CD14-positive monocyte (primary cell): ENCODE measurements around the gene GCNT1. TPM values are rescaled to one million over a fixed set of nuclear protein-coding genes. Genes with fewer than 3 reads are reported as not detected.

Source experiments
- DNase-seq, 3 donors: peaks; one replicate each; pipeline ENCODE4 v3.0.0-alpha.2; 2011 to 2022
- H2AFZ ChIP-seq: 2 replicates; pipeline ENCODE4 v1.6.0; 2012; ENCODE audit warnings: mild to moderate bottlenecking, low read depth, low read length, inconsistent platforms; ENCODE audit not compliant: insufficient read depth, poor library complexity, severe bottlenecking
- H3K27ac ChIP-seq, 2 donors: 1 replicate in 1 of 2; 2 replicates in 1 of 2; pipeline ENCODE4 v1.5.1; 2012 to 2013; ENCODE audit warnings: low read length in 2 of 2, control low read depth in 1 of 2, inconsistent platforms in 1 of 2, low read depth in 1 of 2, mild to moderate bottlenecking in 1 of 2
- H3K27me3 ChIP-seq, 2 donors: one replicate each; pipeline versions ENCODE4 v1.6.0 to v1.6.1; 2011 to 2013; ENCODE audit warnings: low read length in 2 of 2; ENCODE audit not compliant: control insufficient read depth in 2 of 2, insufficient read depth in 2 of 2
- H3K36me3 ChIP-seq, 2 donors: replicated peaks in 1 of 2; 1 replicate in 1 of 2; 2 replicates in 1 of 2; pipeline versions ENCODE4 v1.5.1 to v1.6.1; 2012 to 2013; ENCODE audit warnings: low read length in 2 of 2, control low read depth in 1 of 2, inconsistent platforms in 1 of 2, mild to moderate bottlenecking in 1 of 2; ENCODE audit not compliant: insufficient read depth in 2 of 2, control insufficient read depth in 1 of 2
- H3K4me1 ChIP-seq, 2 donors: 1 replicate in 1 of 2; 2 replicates in 1 of 2; pipeline versions ENCODE4 v1.5.1 to v1.6.1; 2012 to 2013; ENCODE audit warnings: low read length in 2 of 2, control low read depth in 1 of 2, inconsistent platforms in 1 of 2, mild to moderate bottlenecking in 1 of 2, moderate library complexity in 1 of 2; ENCODE audit not compliant: insufficient read depth in 2 of 2, control insufficient read depth in 1 of 2
- H3K4me2 ChIP-seq: replicated peaks from 2 replicates; pipeline ENCODE3; 2012; ENCODE audit warnings: low read length, moderate library complexity, mild to moderate bottlenecking; ENCODE audit not compliant: poor library complexity, severe bottlenecking; ENCODE audit errors: extremely low read depth
- H3K4me3 ChIP-seq, 3 experiments: fragments of 200-600 bp in 1 of 3; sonication (generic) in 1 of 3; replicated peaks in 1 of 3; 1 replicate in 2 of 3; 2 replicates in 1 of 3; pipeline ENCODE4 v1.5.1; 2011 to 2013; ENCODE audit warnings: low read length in 3 of 3, mild to moderate bottlenecking in 3 of 3, control low read depth in 2 of 3, low read depth in 2 of 3, inconsistent platforms in 1 of 3, moderate library complexity in 1 of 3
- H3K79me2 ChIP-seq: 2 replicates; pipeline ENCODE4 v1.6.0; 2012; ENCODE audit warnings: mild to moderate bottlenecking, control low read depth, inconsistent platforms, low read length, moderate library complexity; ENCODE audit not compliant: insufficient read depth
- H3K9ac ChIP-seq: 2 replicates; pipeline ENCODE4 v1.6.0; 2017; ENCODE audit warnings: low read length, mild to moderate bottlenecking; ENCODE audit not compliant: insufficient read depth, poor library complexity, severe bottlenecking
- H3K9me3 ChIP-seq, 2 donors: replicated peaks in 1 of 2; 1 replicate in 1 of 2; 2 replicates in 1 of 2; pipeline versions ENCODE4 v1.5.1 to v1.6.1; 2012 to 2013; ENCODE audit warnings: low read length in 2 of 2, control low read depth in 1 of 2; ENCODE audit not compliant: control insufficient read depth in 1 of 2, insufficient read depth in 1 of 2
- H4K20me1 ChIP-seq: 2 replicates; pipeline ENCODE4 v1.6.0; 2012; ENCODE audit warnings: mild to moderate bottlenecking, low read length, control low read depth, moderate library complexity; ENCODE audit not compliant: insufficient read depth
- H3K27ac Mint-ChIP-seq, 7 donors: one replicate each; pipeline ENCODE4 v1.8.0; 2020; ENCODE audit warnings: mild to moderate bottlenecking in 7 of 7, mixed read lengths in 7 of 7, moderate library complexity in 6 of 7, inconsistent platforms in 2 of 7
- H3K27me3 Mint-ChIP-seq, 3 donors: one replicate each; pipeline ENCODE4 v1.8.0; 2021 to 2022; ENCODE audit warnings: low read depth in 3 of 3, mild to moderate bottlenecking in 3 of 3, mixed read lengths in 3 of 3, moderate library complexity in 3 of 3, inconsistent platforms in 1 of 3
- H3K36me3 Mint-ChIP-seq, 2 donors: one replicate each; pipeline ENCODE4 v1.8.0; 2020; ENCODE audit warnings: mixed read lengths in 2 of 2, inconsistent platforms in 1 of 2, mild to moderate bottlenecking in 1 of 2
- H3K4me1 Mint-ChIP-seq: one replicate; pipeline ENCODE4 v1.8.0; 2020; ENCODE audit warnings: mild to moderate bottlenecking, mixed read lengths
- H3K4me3 Mint-ChIP-seq, 2 donors: one replicate each; pipeline ENCODE4 v1.8.0; 2020; ENCODE audit warnings: mild to moderate bottlenecking in 2 of 2, mixed read lengths in 2 of 2, moderate library complexity in 1 of 2
- H3K9me3 Mint-ChIP-seq, 7 donors: one replicate each; pipeline ENCODE4 v1.8.0; 2020 to 2022; ENCODE audit warnings: mixed read lengths in 7 of 7, mild to moderate bottlenecking in 6 of 7, moderate library complexity in 6 of 7, inconsistent platforms in 2 of 7
- WGBS: methylation state at CpG from one replicate; pipeline ENCODE4 v1.1.5; 2013; ENCODE audit warnings: missing lambda C conversion rate; ENCODE audit not compliant: insufficient coverage; 5-methylcytosine and 5-hydroxymethylcytosine counted together
- intact Hi-C, 2 donors: fragments of 100-400 bp; cut with micrococcal nuclease; formaldehyde crosslinking; loops; one replicate each; pipeline versions ENCODE4 v1.15.0 to v1.15.1; 2023
- polyA plus RNA-seq, 3 donors: library from polyadenylated mRNA; depleted of rRNA in 1 of 3; unstranded in 2 of 3; stranded (reverse) in 1 of 3; fragments of 300-500 nt in 2 of 3; fragments of >200 nt in 1 of 3; fragmentation: Illumina TruSeq in 2 of 3; gene quantifications; 1 replicate in 2 of 3; 2 replicates in 1 of 3; pipeline ENCODE4 v1.2.3, GENCODE V29; 2012 to 2021
- TF ChIP-seq, protein P1 (sequence below): fragments of 200-600 bp; IDR thresholded peaks from one replicate; pipeline ENCODE4 v1.8.0; 2022; ENCODE audit warnings: antibody characterized with exemption, mild to moderate bottlenecking

The GCNT1 gene
- polyA plus RNA-seq, 3 donors = 8.4 to 15.4 (median 9.3) TPM

DNA sequence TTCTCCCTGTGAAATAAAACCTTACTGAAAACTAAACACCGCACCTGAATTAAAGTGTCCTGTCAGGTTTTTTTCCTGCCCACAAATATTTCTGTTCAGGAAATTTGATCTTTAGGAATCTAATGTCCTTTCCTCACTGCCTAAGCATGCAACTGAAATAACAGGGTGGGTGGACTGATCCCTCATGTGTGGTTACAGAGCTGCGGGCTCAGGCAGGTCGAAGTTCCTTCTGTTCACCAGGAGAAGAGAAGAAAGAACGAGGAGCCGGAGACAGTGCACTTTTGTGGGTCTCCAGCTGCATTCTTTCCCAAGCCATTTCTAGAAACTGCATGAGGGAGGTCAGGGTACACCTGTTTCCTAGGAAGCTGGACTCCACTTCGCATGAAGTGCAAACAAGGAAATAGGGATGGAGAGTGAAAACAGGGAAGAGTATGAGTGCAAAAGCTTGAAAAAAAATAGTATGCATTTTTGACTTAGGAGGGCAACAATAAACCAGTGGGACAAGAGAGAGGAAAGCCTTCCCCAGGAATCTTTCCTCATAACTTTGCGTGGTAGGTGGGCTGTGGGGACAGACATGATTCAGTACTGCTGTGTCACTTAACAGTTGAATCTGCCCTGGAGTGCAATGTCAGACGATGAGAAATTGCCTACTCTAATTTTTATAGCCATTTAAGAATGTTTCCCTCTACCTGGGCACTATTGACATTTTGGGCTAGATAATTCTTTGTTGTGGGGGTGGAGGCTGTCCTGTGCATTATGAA, 60.3 kb downstream of the GCNT1 start:
- 80% methylated on average over 1 of the region's 8 CpGs for WGBS
- intact Hi-C loops = no loop called here
- H3K4me2 ChIP-seq = no peak overlapping the region
- H3K4me1 ChIP-seq = no peaks in the 10 kb centered on the region
- no peaks in the 10 kb centered on the region for H3K27me3 ChIP-seq
- Mint-ChIP-seq H3K4me3 (no peak overlapping the region), H3K9me3 (peaks cover 0 to 7% (median under 1%) of the 10 kb centered on the region in 7 donors), H3K4me1 (peaks cover 8% of the 10 kb centered on the region), H3K27ac (no peak overlapping the region), H3K27me3 (peaks cover 0 to 2% (median 0%) of the 10 kb centered on the region in 3 donors), H3K36me3 (peaks cover 43 to 45% of the 10 kb centered on the region in 2 donors)
- no peak overlapping the region for H3K9ac ChIP-seq
- H2AFZ ChIP-seq = no peak overlapping the region
- no peak overlapping the region for H3K4me3 ChIP-seq
- H3K36me3 ChIP-seq = peaks cover 2 to 27% of the 10 kb centered on the region in 2 donors
- DNase-seq = no peak
- H3K79me2 ChIP-seq = no peaks in the 10 kb centered on the region
- no peak overlapping the region for H3K27ac ChIP-seq
- no peaks in the 10 kb centered on the region for H3K9me3 ChIP-seq
- TF ChIP-seq, protein P1, sequence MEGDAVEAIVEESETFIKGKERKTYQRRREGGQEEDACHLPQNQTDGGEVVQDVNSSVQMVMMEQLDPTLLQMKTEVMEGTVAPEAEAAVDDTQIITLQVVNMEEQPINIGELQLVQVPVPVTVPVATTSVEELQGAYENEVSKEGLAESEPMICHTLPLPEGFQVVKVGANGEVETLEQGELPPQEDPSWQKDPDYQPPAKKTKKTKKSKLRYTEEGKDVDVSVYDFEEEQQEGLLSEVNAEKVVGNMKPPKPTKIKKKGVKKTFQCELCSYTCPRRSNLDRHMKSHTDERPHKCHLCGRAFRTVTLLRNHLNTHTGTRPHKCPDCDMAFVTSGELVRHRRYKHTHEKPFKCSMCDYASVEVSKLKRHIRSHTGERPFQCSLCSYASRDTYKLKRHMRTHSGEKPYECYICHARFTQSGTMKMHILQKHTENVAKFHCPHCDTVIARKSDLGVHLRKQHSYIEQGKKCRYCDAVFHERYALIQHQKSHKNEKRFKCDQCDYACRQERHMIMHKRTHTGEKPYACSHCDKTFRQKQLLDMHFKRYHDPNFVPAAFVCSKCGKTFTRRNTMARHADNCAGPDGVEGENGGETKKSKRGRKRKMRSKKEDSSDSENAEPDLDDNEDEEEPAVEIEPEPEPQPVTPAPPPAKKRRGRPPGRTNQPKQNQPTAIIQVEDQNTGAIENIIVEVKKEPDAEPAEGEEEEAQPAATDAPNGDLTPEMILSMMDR = no peak
- H4K20me1 ChIP-seq = no peaks in the 10 kb centered on the region

DNA sequence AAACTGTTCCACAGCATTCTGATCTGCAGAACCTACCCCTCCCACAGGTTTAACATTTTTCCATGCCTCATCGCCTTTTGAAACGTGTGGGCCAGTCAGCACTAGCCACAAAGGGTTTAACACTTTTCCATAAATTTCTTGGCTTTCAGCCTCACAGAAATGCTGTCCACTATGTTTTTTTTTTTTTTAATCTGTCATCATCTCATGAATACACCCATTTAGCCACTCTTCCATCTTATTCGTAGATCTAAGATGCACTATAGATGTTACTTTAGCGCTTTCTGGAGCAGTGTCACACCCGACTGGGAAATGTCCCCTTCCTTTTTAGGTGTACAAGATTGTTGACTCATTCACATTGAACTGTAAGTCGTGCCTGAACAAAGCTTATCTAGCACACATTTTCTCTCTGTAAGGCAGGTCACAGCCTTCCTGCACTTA, 62.3 kb downstream of the GCNT1 start:
- peaks cover 0 to 3% (median 0%) of the 10 kb centered on the region in 7 donors for H3K9me3 Mint-ChIP-seq
- Histone ChIP-seq H3K79me2 (no peaks in the 10 kb centered on the region), H2AFZ (no peak overlapping the region), H3K4me2 (no peak overlapping the region), H3K27ac (no peak overlapping the region), H3K27me3 (no peaks in the 10 kb centered on the region), H3K9ac (no peak overlapping the region), H4K20me1 (no peaks in the 10 kb centered on the region), H3K4me3 (no peak overlapping the region), H3K36me3 (peaks cover 2 to 27% of the 10 kb centered on the region in 2 donors), H3K4me1 (peaks cover 5 to 6% of the 10 kb centered on the region in 2 donors), H3K9me3 (no peaks in the 10 kb centered on the region)
- H3K36me3 Mint-ChIP-seq = peaks cover 38 to 45% of the 10 kb centered on the region in 2 donors
- H3K27me3 Mint-ChIP-seq = peaks cover 0 to 4% (median 0%) of the 10 kb centered on the region in 3 donors
- intact Hi-C loops = no loop called here
- H3K4me1 Mint-ChIP-seq = peaks cover 13% of the 10 kb centered on the region
- H3K4me3 Mint-ChIP-seq = no peak overlapping the region
- WGBS = 100% methylated on average over 2 of the region's 6 CpGs
- DNase-seq = no peak
- H3K27ac Mint-ChIP-seq = no peak overlapping the region
- TF ChIP-seq, protein P1 = no peak
